Measurements from ENCODE around the gene TSC22D1. TPM values are rescaled to one million over a fixed set of nuclear protein-coding genes. Genes with fewer than 3 reads are reported as not detected.

TSC22D1 gene
- total RNA-seq, 1 experiment from 2014 or later: 194 TPM

- Histone ChIP-seq H3K9me2 (replicated peaks; ENCODE audit: low read length) (no peaks in the 10 kb centered on the region), H3K9me3 (ENCODE audit: low read length) (no peaks in the 10 kb centered on the region), H3K9ac (ENCODE audit: low read length) (no peak overlapping the region), H3K27me3 (ENCODE audit: low read length) (no peaks in the 10 kb centered on the region), H3K4me3 (ENCODE audit: low read length) (no peak overlapping the region), H3K4me1 (ENCODE audit: insufficient read depth, low read length) (peaks cover 13% of the 10 kb centered on the region), H3K27ac (ENCODE audit: low read length) (no peak overlapping the region), H4K20me1 (ENCODE audit: low read length) (no peaks in the 10 kb centered on the region), H3K36me3 (ENCODE audit: low read depth, low read length) (no peaks in the 10 kb centered on the region), H3K79me2 (ENCODE audit: low read length) (no peaks in the 10 kb centered on the region), H2AFZ (ENCODE audit: low read length) (no peak overlapping the region), H3K4me2 (ENCODE audit: low read length) (no peak overlapping the region), H3F3A (ENCODE audit: low read length, unreplicated experiment) (no peaks in the 10 kb centered on the region)
- BruUV-seq (replicated peaks): no TSS peak
- POLR2A ChIA-PET (ENCODE audit: unreplicated experiment): no interaction called here
- DNase-seq (no peak), ATAC-seq (no peak)
- CTCF ChIA-PET: no interaction called here
- TF ChIP-seq EZH2 (IDR thresholded peaks at IDR 0.05; ENCODE audit: low read length, unreplicated experiment) (no peak), CTCF (conservative IDR thresholded peaks at IDR 0.05; ENCODE audit: low read depth, low read length) (no peak), EZH2phosphoT487 (IDR thresholded peaks at IDR 0.05; ENCODE audit: borderline replicate concordance, low read length) (no peak)
- intact Hi-C loops (cut with micrococcal nuclease): no loop called here
Measured at GRCh38 chr13:44399074-44399473, 177.1 kb downstream of the TSC22D1 start.

- H3K4me2 ChIP-seq (ENCODE audit: low read length): no peak overlapping the region
- no peaks in the 10 kb centered on the region for H3K27me3 ChIP-seq (ENCODE audit: low read length)
- H3K9me2 ChIP-seq (replicated peaks; ENCODE audit: low read length): no peaks in the 10 kb centered on the region
- BruUV-seq (replicated peaks): no TSS peak
- no peaks in the 10 kb centered on the region for H3K36me3 ChIP-seq (ENCODE audit: low read depth, low read length)
- H3K79me2 ChIP-seq (ENCODE audit: low read length): no peaks in the 10 kb centered on the region
- POLR2A ChIA-PET (ENCODE audit: unreplicated experiment): no interaction called here
- no peaks in the 10 kb centered on the region for H3F3A ChIP-seq (ENCODE audit: low read length, unreplicated experiment)
- intact Hi-C loops (cut with micrococcal nuclease): no loop called here
- no peak overlapping the region for H3K9ac ChIP-seq (ENCODE audit: low read length)
- H4K20me1 ChIP-seq (ENCODE audit: low read length): no peaks in the 10 kb centered on the region
- no peak overlapping the region for H3K27ac ChIP-seq (ENCODE audit: low read length)
- CTCF ChIA-PET: no interaction called here
- TF ChIP-seq EZH2phosphoT487 (IDR thresholded peaks at IDR 0.05; ENCODE audit: borderline replicate concordance, low read length): no peak
- no peak for TF ChIP-seq CTCF (conservative IDR thresholded peaks at IDR 0.05; ENCODE audit: low read depth, low read length)
- no peak for TF ChIP-seq EZH2 (IDR thresholded peaks at IDR 0.05; ENCODE audit: low read length, unreplicated experiment)
- DNase-seq (no peak), ATAC-seq (no peak)
- peaks cover 8% of the 10 kb centered on the region for H3K4me1 ChIP-seq (ENCODE audit: insufficient read depth, low read length)
- H2AFZ ChIP-seq (ENCODE audit: low read length): no peak overlapping the region
- no peak overlapping the region for H3K4me3 ChIP-seq (ENCODE audit: low read length)
- no peaks in the 10 kb centered on the region for H3K9me3 ChIP-seq (ENCODE audit: low read length)
Measured at GRCh38 chr13:44398606-44399005, 177.5 kb downstream of the TSC22D1 start.

- H3K9me3 ChIP-seq (ENCODE audit: low read length): no peaks in the 10 kb centered on the region
- H3K27me3 ChIP-seq (ENCODE audit: low read length): no peaks in the 10 kb centered on the region
- no peaks in the 10 kb centered on the region for H4K20me1 ChIP-seq (ENCODE audit: low read length)
- no peaks in the 10 kb centered on the region for H3K9me2 ChIP-seq (replicated peaks; ENCODE audit: low read length)
- H3K9ac ChIP-seq (ENCODE audit: low read length): no peak overlapping the region
- no peaks in the 10 kb centered on the region for H3K36me3 ChIP-seq (ENCODE audit: low read depth, low read length)
- no peaks in the 10 kb centered on the region for H3F3A ChIP-seq (ENCODE audit: low read length, unreplicated experiment)
- BruUV-seq (replicated peaks): no TSS peak
- intact Hi-C loops (cut with micrococcal nuclease): no loop called here
- POLR2A ChIA-PET (ENCODE audit: unreplicated experiment): no interaction called here
- no peak overlapping the region for H3K27ac ChIP-seq (ENCODE audit: low read length)
- H2AFZ ChIP-seq (ENCODE audit: low read length): no peak overlapping the region
- no peak overlapping the region for H3K4me3 ChIP-seq (ENCODE audit: low read length)
- no peak for TF ChIP-seq CTCF (conservative IDR thresholded peaks at IDR 0.05; ENCODE audit: low read depth, low read length)
- TF ChIP-seq EZH2phosphoT487 (IDR thresholded peaks at IDR 0.05; ENCODE audit: borderline replicate concordance, low read length): no peak
- TF ChIP-seq EZH2 (IDR thresholded peaks at IDR 0.05; ENCODE audit: low read length, unreplicated experiment): no peak
- CTCF ChIA-PET: no interaction called here
- no peak for DNase-seq
- no peaks in the 10 kb centered on the region for H3K79me2 ChIP-seq (ENCODE audit: low read length)
- ATAC-seq: no peak
- H3K4me2 ChIP-seq (ENCODE audit: low read length): no peak overlapping the region
- H3K4me1 ChIP-seq (ENCODE audit: insufficient read depth, low read length): no peaks in the 10 kb centered on the region; the same call in 1 of the 2 replicates
Measured at GRCh38 chr13:44397766-44398223, 178.3 kb downstream of the TSC22D1 start.
